Muscle of back (tissue), 11 donors: ENCODE data around the gene CRADD. TPM values are rescaled to one million over a fixed set of nuclear protein-coding genes. Genes with fewer than 3 reads are reported as not detected.
A peak's percentile ranks its signal among the peaks of the same experiment; 100 is the strongest.
"Not testable (repeated sequence)": the region's sequence is repeated elsewhere in the genome, so short reads cannot be mapped to it uniquely, and the experiment has no call there.

Source experiments
- DNase-seq, 3 donors: peaks; one replicate each; pipeline versions ENCODE4 v3.0.0 to v3.0.0-alpha.2; 2013
- polyA plus RNA-seq, 10 donors: library from polyadenylated mRNA; unstranded; fragments of 120-200 nt; gene quantifications; one replicate each; pipeline ENCODE4 v1.2.1, GENCODE V29; 2013; ENCODE audit not compliant: insufficient read length in 10 of 10

Gene CRADD
- polyA plus RNA-seq, 10 donors = 10.0 to 14.3 (median 12.4) TPM

DNA sequence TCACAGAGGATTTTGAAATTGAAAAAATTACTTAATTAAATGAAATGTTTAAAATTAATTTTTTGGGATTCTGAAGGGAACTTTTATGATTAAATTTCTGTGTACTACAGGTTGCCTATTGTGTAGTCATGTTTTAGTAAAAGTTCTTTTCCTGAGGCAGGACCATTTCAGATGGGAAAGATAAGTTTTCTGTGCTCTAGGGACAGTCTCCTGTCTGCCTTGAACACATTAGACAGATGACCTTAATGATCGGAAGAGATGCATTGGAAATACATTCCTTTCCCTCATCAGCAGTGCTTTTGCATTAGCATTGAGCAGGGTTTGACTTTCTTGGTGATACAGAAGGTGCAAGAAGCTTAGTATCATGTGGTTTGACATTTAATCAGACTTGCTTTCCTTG lies 28.1 kb downstream of the CRADD start:
- no peak for DNase-seq

DNA sequence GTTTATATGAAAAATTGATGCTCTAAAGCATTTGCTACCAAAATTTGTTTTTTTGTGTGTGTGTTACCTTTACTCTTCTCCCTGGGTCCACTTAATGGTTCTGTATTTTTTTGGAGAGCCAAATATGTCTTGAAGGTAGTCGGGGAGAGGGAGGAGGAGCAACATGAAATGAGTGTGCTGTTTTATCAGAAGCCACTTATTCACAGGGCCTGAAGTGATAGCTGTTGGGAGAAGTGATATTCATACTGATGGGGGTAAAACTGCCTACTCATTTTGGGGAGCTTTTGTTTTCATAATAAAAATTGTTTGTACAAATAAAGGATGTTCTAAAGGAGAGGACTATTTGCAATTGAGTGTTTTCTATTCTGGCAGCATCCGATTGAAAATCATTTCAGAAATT lies 29.2 kb downstream of the CRADD start:
- DNase-seq = no peak

DNA sequence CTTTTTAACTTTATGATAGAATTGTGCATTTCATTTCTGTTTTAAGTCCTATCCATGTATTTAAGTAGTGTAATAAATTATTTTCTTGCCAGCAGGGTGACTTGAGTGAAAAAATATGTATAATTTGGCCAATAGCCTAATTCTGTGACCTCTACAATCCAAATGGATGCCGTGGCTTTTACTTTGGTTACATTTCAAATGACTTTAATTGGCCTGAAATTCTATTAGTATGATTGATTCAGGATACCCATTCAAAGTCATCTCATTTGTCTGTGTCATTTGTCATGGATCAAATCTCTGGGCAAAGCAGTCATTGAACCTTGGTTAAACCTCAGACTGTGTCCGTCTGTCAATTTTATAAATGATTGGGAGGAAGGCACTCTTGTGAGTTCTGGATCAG lies 29.6 kb downstream of the CRADD start:
- no peak for DNase-seq

DNA sequence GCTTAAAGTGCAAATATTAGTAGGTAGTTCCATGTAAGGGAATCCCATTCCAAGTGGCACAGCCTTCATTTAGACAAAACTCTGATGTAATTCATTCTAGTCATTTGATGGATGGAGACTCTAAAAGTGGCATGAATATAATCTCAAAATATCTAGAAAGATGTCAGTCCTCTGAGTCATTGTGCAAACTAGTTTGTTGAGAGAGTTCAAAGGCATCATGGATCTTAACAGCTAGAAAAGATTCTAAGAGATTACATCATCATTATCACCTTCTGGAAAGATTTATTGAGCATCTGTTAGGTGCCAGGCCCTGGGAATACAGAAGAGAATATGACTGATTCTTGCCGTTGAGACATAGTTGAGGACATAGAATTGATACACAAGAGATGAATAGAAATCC lies 30.7 kb downstream of the CRADD start:
- no peak for DNase-seq

- DNase-seq = no peak
Measured at GRCh38 chr12:93708952-93709351, 31.8 kb downstream of the CRADD start.

DNA sequence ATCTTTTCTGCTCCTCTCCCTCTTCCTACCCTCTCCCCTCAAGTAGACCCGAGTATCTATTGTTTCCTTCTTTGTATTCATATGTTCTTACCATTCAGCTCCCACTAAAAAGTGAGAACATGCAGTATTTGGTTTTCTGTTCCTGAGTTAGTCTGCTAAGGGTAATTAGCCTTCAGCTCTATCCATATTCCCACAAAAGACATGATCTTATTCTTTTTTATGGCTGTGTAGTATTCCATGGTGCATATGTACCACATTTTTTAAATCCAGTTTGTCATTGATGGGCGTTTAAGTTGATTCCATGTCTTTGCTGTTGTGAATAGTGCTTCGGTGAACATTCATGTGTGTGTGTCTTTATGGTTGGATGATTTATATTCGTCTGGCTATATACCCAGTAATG lies 32.2 kb downstream of the CRADD start:
- DNase-seq = no peak

DNA sequence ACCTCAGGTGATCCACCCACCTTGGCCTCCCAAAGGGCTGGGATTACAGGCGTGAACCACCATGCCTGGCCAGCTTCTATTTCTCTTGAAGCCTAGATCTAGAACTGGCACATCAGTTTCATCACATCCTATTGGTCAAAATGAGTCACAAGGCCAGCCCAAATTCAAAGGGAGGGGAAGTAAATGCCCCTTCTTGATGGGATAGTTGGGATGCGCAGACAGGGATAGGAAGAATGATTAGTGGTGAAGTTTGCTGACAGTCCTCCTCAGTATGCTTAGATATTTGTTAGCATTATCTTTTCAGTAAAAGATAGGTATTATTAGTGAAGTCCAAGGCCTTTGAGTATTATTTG lies 33.4 kb downstream of the CRADD start:
- no peak for DNase-seq

DNA sequence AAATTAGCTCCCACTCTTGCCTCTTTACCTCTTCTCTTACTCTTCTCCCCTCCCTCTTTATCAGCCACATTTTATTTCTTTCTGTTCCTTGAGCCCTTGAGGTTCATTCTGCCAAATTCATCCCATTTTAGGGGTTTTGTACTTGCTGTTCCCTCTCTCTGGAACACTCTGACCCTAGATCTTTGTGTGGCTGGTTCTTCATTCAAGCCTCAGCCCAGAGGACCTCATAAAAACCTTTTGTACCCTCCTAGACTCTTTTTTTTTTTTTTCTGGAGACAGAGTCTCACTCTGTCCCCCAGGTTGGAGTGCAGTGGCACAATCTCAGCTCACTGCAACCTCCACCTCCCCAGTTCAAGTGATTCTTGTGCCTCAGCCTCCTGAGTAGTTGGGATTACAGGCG lies 34.3 kb downstream of the CRADD start:
- DNase-seq = not testable (repeated sequence)

- no peak for DNase-seq
Measured at GRCh38 chr12:93712200-93712599, 35.0 kb downstream of the CRADD start.

GRCh38 chr12:93713060-93713459 lies 35.9 kb downstream of the CRADD start:
- no peak for DNase-seq

GRCh38 chr12:93713800-93714199 lies 36.6 kb downstream of the CRADD start:
- no peak for DNase-seq

GRCh38 chr12:93714382-93714781 lies 37.2 kb downstream of the CRADD start:
- DNase-seq = peak in 2 of 3 donors; percentile 43 to 45

DNA sequence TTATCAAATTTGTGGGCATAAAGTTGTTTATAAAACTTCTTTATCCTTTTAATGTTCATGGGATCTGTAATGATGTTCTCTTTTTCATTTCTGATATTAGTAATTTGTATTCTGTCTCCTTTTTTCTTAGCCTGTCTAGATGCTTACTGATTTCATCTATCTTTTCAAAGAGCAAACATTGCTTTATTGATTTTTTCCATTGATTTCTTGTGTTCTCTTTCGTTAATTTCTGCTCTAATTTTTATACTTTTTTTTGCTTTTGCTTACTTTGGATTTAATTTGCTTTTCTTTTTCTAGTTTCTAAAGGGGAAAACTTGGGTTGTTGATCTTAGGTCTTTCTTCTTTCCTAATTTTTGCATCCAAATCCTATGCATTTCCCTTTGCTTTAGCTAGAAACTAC lies 42.5 kb downstream of the CRADD start:
- no peak for DNase-seq

DNA sequence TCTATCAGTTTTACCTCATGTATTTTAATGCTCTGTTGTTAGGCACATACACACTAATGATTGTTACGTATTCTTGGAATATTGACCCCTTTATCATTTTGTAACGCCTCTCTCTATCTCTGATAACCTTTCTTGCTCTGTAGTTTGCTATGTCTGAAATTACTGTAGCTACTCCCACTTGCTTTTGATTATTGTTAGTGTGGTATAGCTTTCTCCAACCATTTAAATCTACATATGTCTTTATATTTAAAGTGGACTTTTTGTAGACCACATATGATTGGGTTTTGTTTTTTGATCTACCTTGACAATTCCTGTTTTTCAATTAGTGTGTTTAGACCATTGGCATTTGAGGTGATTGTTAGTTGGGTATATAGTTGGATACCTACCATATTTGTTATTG lies 43.4 kb downstream of the CRADD start:
- DNase-seq = no peak

GRCh38 chr12:93722179-93722578 lies 45.0 kb downstream of the CRADD start:
- no peak for DNase-seq

- no peak for DNase-seq
Measured at GRCh38 chr12:93722835-93723567, 45.8 kb downstream of the CRADD start.

GRCh38 chr12:93723568-93723930 lies 46.4 kb downstream of the CRADD start:
- no peak for DNase-seq

GRCh38 chr12:93725531-93725930 lies 48.4 kb downstream of the CRADD start:
- DNase-seq = no peak

DNA sequence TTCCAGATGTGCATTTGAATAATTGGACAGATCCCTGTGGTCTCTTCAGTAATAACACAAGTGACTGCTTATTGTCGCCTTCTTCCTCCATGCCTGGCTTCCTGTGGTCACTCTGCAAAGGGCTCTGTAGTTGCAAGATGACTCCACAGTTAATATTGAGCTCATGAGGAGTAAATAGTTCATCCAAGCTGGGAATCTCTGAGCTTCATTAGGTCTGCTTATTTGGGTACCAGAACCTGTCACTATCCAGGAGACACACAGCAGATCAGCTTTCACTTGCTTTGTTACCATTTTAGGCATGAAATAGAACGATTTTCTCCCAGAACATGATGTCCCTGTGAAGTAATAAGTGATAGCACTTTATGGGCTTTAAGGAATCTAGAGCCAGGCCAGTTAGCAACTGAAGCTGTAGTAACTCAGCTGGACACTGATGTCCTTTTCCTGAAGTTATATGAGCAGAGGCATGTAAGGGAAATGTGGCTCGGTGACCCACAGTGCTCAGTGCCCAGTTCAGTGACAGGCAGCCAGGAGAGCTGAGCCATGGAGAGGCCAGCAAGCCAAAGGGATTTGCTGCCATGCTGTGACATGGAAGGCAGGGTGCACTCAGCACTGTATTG lies 50.1 kb downstream of the CRADD start:
- no peak for DNase-seq

DNA sequence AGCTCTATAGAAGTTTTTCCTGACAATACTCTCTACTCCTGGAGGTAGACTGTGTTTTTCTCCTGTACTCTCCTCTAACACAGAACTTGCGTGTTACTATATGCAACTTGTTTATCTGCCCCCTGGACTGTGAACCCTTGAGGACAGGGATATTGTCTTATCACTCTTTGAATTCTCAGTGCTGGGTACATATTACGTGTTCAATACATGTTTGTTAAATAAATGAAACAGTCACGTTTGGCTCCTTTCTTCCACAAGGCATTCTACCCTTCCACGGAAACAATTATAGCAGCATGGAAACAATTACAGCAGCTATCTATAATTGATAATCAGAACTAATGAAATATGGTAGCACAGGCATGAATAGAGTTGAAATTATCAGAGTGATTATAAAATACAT lies 50.7 kb downstream of the CRADD start:
- DNase-seq = no peak

DNA sequence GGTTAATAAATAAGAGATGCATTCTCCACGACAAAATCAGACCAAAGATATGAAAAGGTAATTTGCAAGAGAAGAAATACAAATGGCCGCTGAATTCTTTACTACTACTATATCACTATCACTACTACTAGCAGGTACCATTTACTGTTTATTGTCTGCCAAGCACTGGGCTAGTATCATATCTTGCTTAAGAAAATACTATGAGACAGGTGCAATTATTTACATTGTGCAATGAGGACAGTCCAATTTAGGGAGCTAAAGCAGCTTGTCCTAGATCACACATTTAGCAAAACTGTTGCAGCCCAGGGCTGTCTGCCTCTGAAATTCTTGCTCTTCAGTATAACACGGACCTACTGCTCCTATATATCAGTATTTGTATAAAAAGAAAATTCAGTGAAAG lies 52.8 kb downstream of the CRADD start:
- no peak for DNase-seq

- no peak for DNase-seq
Measured at GRCh38 chr12:93733358-93733757, 56.2 kb downstream of the CRADD start.

DNA sequence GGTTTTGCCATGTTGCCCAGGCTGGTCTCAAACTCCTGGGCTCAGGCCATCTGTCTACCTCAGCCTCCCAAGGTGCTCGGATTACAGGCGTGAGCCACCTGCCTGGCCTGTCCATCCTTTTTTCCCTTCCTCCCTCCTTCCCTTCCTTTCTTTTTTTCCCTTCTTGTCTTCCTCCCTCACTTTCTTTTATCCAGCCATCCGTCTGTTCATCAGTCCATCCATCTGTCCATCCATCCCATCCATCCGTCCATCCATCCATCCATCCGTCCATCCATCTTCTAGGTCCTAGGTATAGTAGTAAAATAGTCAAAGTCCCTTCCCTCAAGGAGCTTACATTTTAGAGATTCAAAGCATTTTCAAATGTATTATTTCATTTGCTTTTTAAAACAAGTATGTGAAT lies 56.8 kb downstream of the CRADD start:
- DNase-seq = no peak

DNA sequence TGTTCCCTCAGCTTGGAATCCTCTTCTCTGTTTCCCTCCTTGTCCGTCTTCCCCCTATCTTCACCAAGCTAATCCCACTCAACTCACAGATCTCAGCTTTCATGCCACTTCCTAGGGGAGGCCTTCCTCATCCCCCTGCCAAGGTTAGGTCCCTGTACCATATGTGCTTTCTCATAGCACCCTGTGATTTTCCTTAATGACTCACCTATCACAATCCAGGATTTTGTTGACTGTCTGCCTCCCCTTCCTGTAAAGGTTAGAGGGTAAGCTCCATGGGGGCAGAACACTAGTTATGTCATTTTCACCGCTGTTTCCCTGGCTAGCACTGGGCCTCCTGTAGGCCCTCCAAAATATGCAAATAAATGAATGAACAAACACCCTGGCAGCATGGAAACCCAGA lies 57.6 kb downstream of the CRADD start:
- no peak for DNase-seq
